Aortic smooth muscle cell (primary cell): ENCODE measurements around the gene ZMAT3. TPM values are rescaled to one million over a fixed set of nuclear protein-coding genes. Genes with fewer than 3 reads are reported as not detected.

Experiments
- total RNA-seq: library from RNA; depleted of rRNA; stranded (reverse); fragments of >200 nt; gene quantifications from 2 replicates; pipeline ENCODE4 v1.2.3, GENCODE V29; 2014

ZMAT3 gene
- total RNA-seq = 22.2 and 29.7 TPM in 2 replicates

GRCh38 chr3:179071323-179072099 lies at the start of gene ZMAT3:
ZMAT3 (minus strand) TSS chr3:179071809; CDS start chr3:179067752, 4,057 bp downstream.

Other genes with a start within 250 kb of the ZMAT3 start
- 23.6 and 29.8 TPM in 2 replicates for gene PIK3CA, start 76.5 kb upstream of the ZMAT3 start, total RNA-seq
- 0.92 and 1.8 TPM in 2 replicates for gene KCNMB3, start 179.3 kb upstream of the ZMAT3 start, total RNA-seq